ENCODE data around the gene ZNF827.

ZNF827 gene

GRCh38 chr4:145934434-145935047 is 4.1 kb downstream of the ZNF827 start:
- no peak for DNase-seq

GRCh38 chr4:145933134-145933533 is 5.5 kb downstream of the ZNF827 start:
- DNase-seq: no peak

DNA sequence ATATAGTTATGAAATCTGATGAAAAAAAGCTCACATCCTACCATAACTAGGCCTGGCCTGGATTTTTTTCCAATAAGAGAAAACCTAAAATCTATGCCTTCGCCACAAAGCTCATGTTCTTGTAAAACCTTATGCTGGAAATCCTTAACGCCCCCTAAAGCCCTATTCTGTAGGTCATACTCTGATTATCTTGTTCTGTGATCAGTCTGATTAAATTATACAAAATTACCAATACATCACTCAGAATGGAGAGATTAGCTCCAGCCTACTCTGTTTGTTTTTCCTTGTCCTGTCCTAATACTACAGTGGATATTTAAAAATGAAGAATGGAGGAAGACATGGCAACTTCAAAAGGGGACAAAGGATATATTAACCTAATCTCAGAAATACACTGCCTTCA is 7.2 kb downstream of the ZNF827 start:
- DNase-seq: no peak

- no peak for DNase-seq
These were observed 8.0 kb downstream of the ZNF827 start for GRCh38 chr4:145930592-145930991.

DNA sequence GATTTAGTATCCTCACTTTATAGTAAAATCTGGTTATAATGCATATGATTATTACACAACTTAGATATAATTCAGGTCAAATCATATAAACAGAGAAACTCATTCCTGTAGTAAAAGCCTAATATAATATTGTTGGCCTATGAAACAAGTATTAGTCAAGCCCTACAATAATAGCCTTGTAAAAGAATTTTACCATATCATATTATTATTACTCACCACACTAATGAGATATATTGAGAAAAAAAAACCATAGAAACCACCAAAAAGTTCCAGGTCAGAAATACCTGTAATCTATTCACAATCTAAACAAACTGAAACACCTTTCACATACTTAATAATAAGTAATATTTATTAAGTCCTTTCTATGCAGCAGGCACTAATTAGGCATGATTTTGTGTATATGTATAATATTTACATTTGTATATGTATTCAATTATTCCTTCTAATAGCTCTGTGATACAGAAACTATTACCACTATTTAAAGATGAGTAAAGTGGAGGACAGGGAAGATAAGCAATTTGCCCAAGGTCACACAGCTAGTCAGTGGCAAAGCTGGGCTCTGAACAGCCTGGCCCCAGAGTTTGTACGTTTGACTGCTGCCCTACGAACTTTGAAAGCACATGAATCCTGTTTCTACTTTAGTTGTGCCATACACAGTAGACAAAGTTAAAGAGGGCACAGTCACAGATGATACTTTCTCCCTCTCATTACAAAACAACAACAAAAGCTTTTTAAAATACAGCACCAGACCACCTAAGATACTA is 9.0 kb downstream of the ZNF827 start:
- DNase-seq: no peak

GRCh38 chr4:145928748-145929147 is 9.9 kb downstream of the ZNF827 start:
- DNase-seq: no peak

- DNase-seq: no peak
These were observed 11.6 kb downstream of the ZNF827 start for GRCh38 chr4:145927030-145927429.

DNA sequence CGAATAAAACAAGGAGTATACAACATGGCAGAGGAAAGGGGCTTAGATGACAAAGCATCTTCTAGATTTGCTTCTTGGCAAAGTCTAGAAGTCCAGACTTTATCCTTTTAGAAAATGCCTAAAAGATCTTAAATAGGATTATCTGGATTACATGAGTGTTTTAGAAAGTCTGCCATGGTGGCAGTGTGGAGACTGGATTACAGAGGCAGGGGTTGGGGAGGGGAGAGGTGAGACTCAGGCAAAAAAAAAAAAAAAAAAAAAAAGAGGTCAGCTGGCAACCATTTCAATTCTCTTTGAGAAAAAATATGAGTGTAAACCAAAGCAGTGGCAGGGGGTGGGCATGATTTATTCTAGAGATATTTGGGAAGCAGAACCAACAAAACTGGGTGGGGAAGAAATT is 17.4 kb downstream of the ZNF827 start:
- no peak for DNase-seq

- no peak for DNase-seq
These were observed 18.4 kb downstream of the ZNF827 start for GRCh38 chr4:145920205-145920604.

DNA sequence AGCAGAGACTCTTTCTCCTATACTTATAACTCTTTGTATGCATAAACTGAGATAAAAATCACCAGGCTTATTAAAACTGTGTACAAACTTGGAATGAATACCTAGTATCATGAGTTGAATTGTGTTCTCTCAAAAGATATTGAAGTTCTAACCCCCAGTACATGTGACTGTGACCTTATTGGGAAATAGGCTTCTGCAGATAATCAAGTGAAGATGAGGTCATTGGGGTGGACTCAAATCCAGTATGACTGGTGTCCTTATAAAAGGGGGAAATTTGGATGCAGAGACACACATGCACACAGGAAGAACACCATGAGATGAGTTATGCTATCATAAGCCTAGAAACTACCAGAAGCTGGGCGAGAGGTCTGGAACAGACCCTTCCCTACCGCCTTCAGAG is 26.2 kb downstream of the ZNF827 start:
- no peak for DNase-seq

DNA sequence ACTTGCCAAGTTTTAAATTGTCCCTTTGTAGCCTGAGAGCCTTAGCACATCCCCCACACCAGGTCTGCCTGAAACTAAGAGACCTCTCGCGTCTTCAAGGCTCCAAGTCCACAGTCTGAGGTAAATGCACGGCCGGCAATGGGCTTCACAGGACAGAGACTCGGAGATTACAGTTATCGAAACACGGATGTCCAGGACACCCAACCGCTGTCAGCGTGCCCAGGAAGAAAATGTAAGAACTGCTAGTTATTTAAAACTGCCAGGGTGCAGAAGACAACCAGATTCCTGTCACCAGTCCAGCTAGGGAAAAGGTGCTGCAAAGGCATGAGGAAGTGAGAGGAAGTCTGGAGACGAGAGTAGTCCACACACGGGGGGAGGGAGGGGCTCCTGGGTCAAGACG is 28.9 kb downstream of the ZNF827 start:
- DNase-seq: no peak

- no peak for DNase-seq
These were observed 29.3 kb downstream of the ZNF827 start for GRCh38 chr4:145909281-145909715.

DNA sequence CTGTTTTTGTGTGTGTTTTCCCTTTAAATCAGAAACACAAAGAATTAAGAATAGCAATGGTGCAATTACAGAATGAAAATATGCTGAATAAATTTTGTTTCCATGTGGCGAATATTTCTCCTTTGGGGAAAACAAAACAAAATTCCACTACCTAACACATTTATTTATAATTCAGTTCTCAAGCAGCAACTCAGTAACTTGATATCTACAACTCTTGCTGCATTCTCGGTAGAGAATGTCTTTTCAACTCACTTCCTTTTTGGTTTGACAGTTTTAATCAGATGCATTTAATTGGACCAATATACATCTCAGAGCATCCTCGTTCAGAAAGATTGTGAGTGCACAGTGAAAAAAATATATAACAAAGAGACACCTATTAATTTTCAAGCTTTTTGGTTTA is 30.8 kb downstream of the ZNF827 start:
- DNase-seq: no peak

DNA sequence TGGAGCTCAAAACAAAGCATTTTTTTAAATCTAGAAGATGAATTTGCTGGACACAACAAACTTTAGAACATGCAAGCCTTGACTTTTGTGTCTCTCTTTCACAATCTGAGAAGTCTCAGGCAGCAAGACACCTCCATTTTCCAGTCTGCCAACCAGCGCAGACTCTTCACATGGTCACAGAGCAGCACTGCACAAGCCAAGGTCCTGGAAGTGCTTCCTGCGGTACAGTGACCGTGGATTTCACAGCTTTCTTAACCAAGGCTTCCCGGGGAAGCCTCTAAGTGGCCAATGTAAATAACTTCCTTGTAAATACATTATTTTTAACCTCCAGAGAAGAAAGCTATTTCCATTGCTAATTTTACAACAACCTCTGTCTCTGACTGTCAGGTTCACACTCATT is 31.2 kb downstream of the ZNF827 start:
- DNase-seq: no peak

DNA sequence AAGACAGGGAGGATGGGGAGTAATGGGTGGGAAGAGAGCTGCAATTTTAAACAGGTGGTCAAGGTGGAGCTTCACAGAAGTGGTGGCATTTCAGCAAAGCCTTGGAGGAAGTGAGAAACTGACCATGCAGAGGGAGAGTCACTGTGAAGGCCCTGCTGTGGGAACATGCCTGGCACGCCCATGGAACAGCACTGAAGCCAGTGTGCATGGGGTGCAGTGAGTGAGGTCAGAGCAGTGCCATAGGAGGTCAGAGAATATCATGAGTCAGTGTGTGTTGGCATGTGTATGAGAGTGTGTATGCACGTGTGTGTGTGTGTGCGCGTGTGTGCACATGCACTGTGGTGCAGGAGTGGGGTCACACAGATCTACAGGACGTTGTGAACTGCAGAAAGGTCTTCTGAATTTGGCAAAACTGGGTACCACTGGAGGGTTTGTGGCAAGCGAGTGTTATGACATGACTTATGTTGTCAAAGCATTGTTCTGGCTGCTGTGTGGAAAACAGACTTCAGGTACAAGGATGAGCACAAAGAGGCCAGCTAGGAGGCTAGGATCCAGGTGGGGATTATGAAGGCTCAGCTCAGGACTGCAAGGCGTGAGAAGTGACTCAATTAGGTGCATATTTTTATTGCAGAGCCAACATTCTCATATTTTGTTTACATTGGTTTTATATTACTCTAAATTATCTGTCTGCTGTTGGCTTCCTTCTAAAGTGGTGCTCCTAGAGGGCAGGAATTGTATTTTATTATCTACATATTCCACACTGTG is 34.0 kb downstream of the ZNF827 start:
- no peak for DNase-seq

DNA sequence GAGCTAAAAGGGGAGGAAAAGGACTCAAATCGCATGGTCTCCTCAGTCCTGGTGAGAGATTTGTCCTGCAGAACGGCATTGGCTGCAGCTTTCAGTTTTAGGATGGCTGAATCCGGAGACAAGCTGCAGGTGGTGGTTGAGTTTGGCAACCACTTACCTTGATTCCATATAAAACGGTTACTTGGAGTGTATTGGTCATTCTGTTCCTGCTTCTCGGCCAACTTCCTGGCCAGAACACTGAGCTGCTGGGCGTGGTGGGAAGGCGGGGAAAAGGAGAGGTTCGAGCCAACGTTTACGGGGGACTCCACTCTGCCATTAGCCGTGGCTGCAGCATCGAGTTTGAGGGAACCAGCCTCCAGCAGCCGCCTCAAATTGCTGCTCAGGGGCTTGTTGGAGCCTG is 36.1 kb downstream of the ZNF827 start:
- DNase-seq: no peak

DNA sequence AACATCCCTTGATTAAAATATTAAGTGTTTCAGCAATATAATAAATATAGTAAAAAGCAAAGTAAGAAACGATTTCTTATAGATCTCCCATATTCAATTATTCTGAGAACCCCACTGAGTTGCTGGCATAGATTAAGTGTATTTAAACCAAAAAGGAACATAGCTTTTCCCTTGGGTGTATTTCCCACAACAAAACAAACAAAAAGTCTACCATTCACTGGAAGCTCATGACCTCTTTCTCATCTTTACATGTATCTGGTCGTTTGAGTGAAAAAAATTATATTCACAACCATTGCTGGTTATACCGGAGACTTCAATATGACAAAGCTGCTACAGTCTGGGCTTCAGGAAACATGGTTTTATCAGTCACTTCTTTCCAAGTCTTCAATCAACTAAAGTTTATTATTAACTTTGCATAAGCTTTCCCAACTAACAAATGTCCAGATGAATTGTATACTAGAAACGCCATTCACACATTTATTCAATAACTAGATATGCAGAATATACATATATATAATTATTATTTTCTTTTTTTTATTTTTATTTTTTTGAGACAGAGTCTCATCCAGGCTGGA is 38.6 kb downstream of the ZNF827 start:
- no peak for DNase-seq

DNA sequence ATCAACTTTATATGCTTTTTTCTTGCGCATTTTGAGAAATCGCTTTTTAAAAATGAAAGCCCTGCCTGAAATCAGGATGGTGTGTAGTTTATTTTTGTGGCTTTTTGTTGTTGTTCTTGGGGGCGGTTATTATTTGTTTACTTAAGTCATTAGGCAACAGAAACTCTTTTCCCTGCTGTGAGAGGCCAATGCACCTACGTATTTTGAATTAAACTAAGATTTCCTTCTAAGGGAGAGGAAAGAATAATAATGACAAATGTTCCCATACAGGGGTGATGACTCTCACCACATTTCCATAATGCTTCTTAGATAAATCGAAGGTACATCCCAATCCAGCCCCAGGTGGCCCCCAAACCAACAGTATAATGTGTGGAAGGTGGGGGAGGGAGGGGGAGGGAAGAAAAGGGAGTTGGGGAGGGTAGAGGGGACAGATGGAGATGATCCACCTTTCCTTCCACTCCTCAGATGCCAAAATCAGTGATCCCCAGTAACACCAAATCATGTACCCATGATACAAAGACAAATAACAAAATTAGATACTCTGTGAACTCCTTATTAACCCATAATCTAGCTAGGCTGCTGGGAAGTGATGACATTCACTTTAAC is 39.6 kb downstream of the ZNF827 start:
- no peak for DNase-seq

GRCh38 chr4:145898466-145898865 is 40.2 kb downstream of the ZNF827 start:
- no peak for DNase-seq

- DNase-seq: no peak
These were observed 43.6 kb downstream of the ZNF827 start for GRCh38 chr4:145895056-145895455.

DNA sequence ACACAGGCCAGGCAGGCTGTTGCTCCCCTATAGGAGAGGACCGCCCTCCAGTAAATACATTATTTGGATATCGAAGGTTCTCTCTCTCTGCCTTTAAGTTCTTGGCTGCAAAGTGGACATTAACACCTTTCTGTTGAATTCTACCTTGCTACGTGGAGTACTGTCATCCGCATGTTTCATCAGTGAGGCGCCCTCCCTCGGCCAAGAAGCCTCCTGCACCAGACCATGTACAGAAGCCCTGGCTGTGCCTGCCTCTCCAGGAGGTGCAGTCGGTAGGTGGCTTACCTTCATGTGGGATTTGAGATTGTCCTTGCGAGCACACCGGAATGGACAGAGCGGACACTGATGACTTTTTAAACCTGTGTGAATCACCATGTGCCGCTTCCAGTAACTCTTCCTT is 46.7 kb downstream of the ZNF827 start:
- DNase-seq: no peak

DNA sequence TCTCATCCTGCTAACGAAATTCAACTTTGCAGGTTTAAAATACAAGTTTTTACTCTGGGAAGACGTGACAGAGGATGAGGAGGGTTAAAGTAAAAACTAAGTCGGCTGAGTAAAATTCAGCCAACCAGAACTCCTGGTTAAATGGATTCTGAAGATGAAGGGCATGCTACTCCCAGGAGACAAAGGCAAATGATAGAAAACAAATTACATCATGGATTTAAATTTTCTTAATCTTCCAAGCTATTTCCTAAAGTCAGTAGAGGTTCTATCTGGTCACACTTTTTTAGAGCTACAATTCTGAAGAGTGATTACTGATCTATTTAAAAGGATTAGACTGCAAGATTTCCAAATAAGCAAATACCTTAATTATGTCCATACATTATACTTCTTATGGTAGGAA is 47.9 kb downstream of the ZNF827 start:
- no peak for DNase-seq

DNA sequence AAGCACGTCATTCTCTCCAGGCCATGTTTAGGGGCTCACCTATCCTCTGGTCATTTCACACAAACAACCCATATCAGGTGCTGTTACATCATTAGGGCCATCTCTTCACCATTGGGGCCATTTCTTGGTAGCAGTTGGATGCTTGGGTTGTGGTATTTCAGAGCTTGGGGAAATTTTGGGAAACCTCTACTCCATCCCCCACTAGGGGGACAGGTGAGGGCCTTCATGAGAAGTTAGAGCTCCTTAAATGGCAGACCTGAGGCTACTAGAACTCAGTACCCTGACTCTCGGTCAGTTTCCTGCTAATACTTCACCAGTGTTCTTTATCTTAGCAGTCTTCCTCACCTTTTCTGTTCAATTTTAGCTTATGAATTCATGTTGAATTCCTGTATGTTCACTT is 50.2 kb downstream of the ZNF827 start:
- DNase-seq: no peak
